ENCODE data around the gene SEMA3C. TPM values are rescaled to one million over a fixed set of nuclear protein-coding genes. Genes with fewer than 3 reads are reported as not detected.

The SEMA3C gene
- polyA plus RNA-seq, 1 donor: 124 TPM

DNA sequence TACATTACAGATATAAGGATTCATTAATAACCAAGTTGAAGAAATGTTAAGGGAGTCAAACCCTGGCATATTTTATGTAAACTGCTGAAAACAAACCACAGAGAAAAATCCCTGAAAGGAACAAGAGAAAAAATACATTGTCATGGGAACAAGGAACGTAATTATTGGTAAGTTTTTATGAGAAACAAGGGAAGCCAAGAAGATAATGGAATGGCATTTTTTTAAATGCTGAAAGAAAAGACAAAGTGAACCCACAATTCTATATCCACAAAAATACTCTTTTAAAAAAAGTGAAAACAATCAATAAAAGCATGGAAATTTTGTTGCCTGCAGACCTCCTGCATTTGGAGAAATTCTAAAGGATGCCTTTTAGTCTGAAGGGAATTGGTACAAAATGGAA is 144.0 kb downstream of the SEMA3C start:
- DNase-seq: no peak

GRCh38 chr7:80773787-80774508 is 144.9 kb downstream of the SEMA3C start:
- no peak for DNase-seq

DNA sequence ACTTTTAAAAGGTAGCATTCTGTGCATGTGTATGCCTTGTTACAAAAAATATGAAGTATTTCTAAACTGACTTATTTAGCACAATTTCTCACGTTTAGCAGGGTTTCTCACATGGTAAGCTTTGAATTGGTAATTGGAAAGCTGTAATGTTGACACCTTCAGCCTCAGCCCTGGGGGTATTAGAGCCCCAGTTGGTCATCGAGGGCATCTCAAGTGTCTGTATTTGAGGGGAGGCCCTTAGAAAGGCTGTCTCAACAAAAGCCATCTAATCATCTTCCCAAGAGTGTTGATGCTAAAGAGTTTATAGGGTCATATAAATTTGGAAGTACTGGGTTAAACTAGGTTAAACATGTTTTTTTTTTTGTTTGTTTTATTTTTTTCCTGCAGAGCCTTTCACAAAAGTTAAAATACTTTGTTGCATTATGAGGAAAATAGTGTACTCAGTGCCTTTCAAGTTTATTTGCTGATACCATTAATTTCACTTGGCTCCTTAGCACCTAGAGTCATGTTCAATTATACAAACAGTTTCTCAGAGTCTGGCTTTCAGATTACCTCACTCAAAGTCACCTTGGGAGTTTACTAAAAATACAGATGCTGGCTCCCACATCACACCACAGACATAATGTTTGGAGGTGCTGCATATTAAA is 146.4 kb downstream of the SEMA3C start:
- no peak for DNase-seq

GRCh38 chr7:80771523-80771922 is 147.3 kb downstream of the SEMA3C start:
- no peak for DNase-seq

DNA sequence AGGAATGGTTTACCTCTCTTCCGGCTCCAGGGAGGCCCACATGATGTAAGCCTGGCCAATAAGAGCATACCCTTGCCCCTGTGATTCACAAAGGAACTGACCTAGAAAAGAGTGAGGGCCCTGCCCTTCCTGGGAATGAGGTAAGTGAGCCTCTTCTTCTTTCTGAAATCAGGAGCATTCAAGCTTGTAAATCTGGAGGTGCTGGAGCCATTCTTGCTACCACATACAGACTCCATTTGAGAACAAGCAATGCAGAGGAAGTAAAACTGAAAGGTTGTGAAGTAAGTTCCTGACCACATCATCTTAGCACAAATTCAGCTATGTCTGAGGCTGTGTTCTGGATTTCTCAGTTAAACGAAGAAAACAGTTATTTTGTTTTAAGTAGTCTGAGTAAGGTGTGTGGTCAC is 148.2 kb downstream of the SEMA3C start:
- no peak for DNase-seq

GRCh38 chr7:80770061-80770460 is 148.8 kb downstream of the SEMA3C start:
- no peak for DNase-seq

- DNase-seq: no peak
These were observed 150.1 kb downstream of the SEMA3C start for GRCh38 chr7:80768756-80769155.

GRCh38 chr7:80767654-80768053 is 151.2 kb downstream of the SEMA3C start:
- no peak for DNase-seq

DNA sequence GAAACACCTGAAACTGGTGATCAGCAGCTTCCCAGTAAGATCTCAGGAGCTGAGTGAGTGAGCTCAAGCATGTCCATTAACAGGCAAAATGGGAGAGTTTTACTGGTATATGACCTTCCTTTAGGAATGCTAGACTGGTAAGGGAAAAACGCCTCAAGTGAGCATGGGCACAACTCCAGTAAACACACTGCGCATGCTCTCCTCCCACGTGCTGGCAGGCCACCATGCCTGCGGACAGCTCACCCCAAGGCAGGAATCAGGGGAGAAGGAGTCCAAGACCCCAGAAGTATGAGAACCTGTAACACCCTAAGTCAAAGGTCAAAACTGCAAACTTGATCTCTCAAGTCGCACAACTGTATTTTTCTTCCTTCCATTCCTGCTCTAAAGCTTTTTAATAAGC is 152.1 kb downstream of the SEMA3C start:
- no peak for DNase-seq

DNA sequence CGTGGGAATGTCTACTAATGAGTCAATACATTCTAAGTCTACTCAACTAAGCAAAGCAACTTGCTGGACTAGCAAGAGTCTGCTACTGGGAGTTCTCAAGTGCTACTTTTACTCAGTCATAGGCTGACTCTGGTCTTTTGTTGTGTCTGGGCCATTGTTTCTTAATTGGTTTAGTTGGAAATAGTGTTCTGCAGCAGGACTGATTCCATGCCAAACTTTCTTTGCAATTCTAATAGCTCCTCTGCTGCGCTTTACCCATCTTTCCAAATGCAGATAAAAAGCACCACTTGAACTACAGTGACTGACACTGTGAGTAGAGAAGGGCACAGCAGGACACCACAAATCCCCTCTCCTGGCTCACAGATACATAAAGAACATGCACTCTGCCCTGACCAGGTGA is 154.7 kb downstream of the SEMA3C start:
- DNase-seq: no peak

GRCh38 chr7:80763704-80764103 is 155.1 kb downstream of the SEMA3C start:
- DNase-seq: no peak

DNA sequence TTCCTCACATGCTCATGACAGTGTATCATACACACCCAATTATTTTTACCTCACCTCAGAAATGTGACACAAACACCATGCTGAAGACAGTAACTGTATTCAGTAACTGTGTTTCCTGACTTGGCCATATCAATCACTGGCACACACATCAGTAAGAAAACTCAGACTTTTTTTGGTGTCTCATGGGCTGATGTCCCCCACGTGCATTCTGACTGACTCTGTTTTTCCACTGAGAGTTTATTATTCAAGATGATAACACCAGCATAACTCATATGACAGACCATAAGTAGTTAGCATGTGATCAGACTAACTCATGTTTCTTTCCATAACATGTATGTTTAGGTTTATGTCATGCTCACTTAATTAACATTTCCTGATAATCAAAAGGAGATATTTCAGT is 155.6 kb downstream of the SEMA3C start:
- no peak for DNase-seq

DNA sequence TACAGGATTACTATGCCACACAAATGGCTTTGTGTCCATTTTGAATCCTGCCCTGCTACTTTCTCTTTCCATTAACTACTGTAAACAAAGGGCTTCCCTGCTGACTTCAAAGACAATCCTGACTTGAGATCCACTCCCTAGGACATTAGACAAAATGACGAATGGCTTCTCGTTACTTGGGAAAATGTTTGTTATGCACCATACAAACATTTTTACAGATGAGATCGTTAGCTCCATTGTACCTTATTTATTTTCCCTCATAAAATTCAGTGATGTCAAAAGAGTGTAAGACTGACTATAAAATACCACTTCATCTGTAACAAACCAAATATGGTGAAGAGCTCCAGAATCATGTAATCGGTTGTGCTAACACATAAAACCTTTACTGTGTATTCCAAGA is 158.6 kb downstream of the SEMA3C start:
- no peak for DNase-seq

DNA sequence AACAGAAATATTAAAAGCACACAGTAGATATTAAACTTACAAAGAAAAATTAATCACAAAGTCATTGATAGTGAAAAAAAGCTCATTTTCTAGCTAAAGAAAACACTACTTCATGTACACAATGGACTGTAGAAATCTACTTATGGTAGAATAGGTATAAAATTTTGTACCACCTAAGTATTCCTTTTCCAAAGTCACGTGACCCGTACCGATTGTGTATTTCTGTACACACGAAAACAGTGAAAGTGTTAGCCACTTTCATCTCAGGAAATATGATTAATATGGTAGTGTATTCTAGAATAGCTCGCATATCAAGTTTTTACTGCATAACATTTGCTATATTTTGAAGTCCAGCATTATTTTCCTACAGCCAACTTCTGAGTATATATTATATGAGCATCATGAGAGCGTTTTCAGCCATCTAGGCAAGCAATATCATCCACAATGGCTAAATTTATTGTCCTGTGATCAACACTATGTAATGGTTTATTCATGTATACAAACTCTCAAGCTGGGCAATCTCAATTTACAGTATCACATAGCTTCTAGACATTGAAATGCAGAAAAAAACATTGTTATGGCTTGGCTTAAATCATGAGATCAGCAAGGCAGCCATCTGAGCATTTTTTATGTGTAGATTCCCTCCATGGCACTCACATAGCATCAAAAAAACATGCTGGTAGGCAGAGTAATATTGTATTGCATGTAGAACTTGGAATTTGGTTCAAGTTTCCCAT is 165.7 kb downstream of the SEMA3C start:
- no peak for DNase-seq

- DNase-seq: no peak
These were observed 169.6 kb downstream of the SEMA3C start for GRCh38 chr7:80749270-80749669.

GRCh38 chr7:80748363-80749042 is 170.3 kb downstream of the SEMA3C start:
- DNase-seq: no peak

DNA sequence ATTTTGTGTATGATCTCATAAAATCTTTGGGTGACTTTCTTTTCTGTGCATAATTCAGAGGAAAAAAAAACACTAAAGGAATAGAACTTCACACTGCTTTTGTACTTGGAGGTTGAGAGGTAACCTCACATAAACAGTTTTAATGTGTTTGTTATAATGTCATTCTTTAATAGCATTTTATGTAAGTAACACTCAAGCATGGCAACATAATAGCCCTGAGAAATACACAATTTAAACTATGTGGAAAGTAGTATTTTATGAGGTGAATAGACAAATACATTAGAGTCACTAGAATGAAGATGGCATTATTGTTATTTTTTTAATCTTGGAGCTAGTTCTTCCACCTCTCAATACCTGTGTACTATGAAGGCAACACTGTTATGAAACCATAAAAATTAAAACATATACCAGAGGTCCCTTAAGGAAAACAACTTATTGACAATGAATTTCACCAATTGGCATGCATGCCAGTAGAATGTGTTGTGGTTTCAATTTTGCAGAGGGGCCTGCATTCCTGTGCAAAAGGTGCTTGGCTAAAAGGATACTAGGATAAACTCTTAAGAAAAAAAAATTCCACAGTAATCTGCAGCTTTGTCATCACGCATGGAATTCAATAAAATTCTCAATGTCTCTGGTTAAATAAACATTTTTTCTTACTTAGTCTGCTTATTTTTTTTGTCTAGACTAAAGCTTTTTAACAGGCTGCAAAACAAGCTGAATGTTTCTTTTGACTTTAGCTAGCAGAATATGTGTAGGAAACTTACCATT is 177.9 kb downstream of the SEMA3C start:
- DNase-seq: no peak

GRCh38 chr7:80736371-80737125 is 182.3 kb downstream of the SEMA3C start:
- peak; percentile 46 for DNase-seq

DNA sequence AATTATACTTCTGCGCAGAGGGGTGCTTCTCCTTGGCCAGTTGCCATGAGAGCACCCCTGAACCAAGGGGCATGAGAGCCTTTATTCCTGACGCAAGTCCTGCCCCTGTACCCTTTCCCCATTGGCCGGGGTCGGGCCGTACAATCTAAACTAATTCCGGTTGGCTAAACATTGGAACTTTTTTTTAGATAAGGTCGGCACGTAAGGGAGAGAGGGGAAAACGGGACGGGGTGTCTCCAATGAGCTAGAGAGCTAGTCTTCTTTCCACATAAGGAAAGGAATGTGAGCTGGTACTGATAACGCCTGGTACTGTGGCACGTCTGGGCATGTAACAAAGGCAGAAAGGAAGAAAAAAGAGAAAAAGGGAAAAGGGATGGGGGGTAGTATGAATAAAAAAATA is 183.5 kb downstream of the SEMA3C start:
- DNase-seq: no peak

- DNase-seq: no peak
These were observed 184.8 kb downstream of the SEMA3C start for GRCh38 chr7:80734011-80734410.

DNA sequence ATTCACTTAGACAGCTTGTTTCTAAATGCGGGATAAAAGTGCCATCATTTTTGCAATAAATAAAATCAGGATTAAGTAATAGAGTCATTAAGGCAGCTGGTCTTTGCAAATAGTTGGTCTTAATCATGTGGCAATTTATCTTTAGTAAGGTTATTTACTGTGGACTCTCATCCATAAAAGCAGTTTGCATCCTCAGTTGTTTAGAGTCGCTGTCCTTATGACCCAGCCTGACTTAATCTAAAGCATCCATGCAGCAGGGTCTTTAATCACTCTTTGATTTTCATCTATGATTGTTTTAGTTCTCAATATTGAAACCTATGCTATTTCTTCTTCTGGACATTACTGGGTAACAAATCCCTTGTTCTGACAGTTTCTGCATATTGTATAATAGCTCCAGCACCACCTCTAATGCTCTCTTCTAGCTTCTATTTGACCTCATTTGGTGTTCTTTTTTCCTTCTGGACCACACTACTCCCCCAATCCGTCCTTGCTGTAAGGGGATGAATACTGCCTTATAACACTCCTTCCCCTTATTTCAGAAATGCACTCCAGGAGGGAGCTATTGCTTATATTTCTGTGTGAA is 185.4 kb downstream of the SEMA3C start:
- DNase-seq: no peak
